Activated CD4-positive, alpha-beta T cell treated with anti-CD3 and anti-CD28 coated beads for 36 hours (primary cell): ENCODE results near the gene RNASE12. TPM values are rescaled to one million over a fixed set of nuclear protein-coding genes. Genes with fewer than 3 reads are reported as not detected.

Experiments
- ATAC-seq: fragments of 200-7000 bp; cut with Tn5 transposase; one replicate; pipeline ENCODE4 v1.10.0; 2021; ENCODE audit warnings: mild to moderate bottlenecking, moderate library complexity
- CTCF ChIA-PET: fragments of 350-600 bp; sonication (Branson Sonifier 250); formaldehyde crosslinking; loops from one replicate; lab custom pipeline; 2021; ENCODE audit warnings: antibody characterized with exemption; lab: Charles Lee
- POLR2A ChIA-PET: fragments of 350-600 bp; sonication (Branson Sonifier 250); formaldehyde crosslinking; loops from one replicate; lab custom pipeline; 2021; ENCODE audit warnings: antibody characterized with exemption, inconsistent platforms; lab: Charles Lee
- DNase-seq: peaks from one replicate; pipeline ENCODE4 v3.0.0-alpha.2; 2020
- H3K27ac Mint-ChIP-seq: one replicate; pipeline ENCODE4 v1.8.0; 2021; ENCODE audit warnings: mixed read lengths
- H3K27me3 Mint-ChIP-seq: one replicate; pipeline ENCODE4 v1.8.0; 2021; ENCODE audit warnings: mixed read lengths
- H3K36me3 Mint-ChIP-seq: one replicate; pipeline ENCODE4 v1.8.0; 2021; ENCODE audit warnings: low read depth, mixed read lengths
- H3K4me1 Mint-ChIP-seq: one replicate; pipeline ENCODE4 v1.8.0; 2021; ENCODE audit warnings: mixed read lengths
- H3K4me3 Mint-ChIP-seq: one replicate; pipeline ENCODE4 v1.8.0; 2021; ENCODE audit warnings: mild to moderate bottlenecking, moderate library complexity, mixed read lengths
- H3K9me3 Mint-ChIP-seq: one replicate; pipeline ENCODE4 v1.8.0; 2021; ENCODE audit warnings: low read depth, mixed read lengths
- intact Hi-C, 2 experiments: fragments of 100-400 bp; cut with DNase I in 1 of 2; cut with micrococcal nuclease in 1 of 2; formaldehyde crosslinking; loops; one replicate each; pipeline versions ENCODE4 v1.14.2 to v1.15.1; 2022 to 2024; cut with DNase I, micrococcal nuclease
- total RNA-seq, 2 experiments: library from RNA; stranded (reverse); gene quantifications; one replicate each; pipeline ENCODE4 v1.2.3, GENCODE V29; 2021

Gene RNASE12
- total RNA-seq, 2 experiments from 2014 or later = not detected

- DNase-seq (no peak), ATAC-seq (no peak)
- Mint-ChIP-seq H3K4me1 (no peaks in the 10 kb centered on the region), H3K9me3 (no peaks in the 10 kb centered on the region), H3K27me3 (no peaks in the 10 kb centered on the region), H3K36me3 (no peaks in the 10 kb centered on the region), H3K27ac (no peak overlapping the region), H3K4me3 (no peak overlapping the region)
- intact Hi-C loops = no loop called here
- CTCF ChIA-PET = no interaction called here
- POLR2A ChIA-PET = no interaction called here
These were observed 34.0 kb downstream of the RNASE12 start for GRCh38 chr14:20557212-20557542.

GRCh38 chr14:20556500-20557211 lies 34.5 kb downstream of the RNASE12 start:
- Mint-ChIP-seq H3K4me3 (no peak overlapping the region), H3K4me1 (no peaks in the 10 kb centered on the region), H3K27ac (no peak overlapping the region), H3K27me3 (no peaks in the 10 kb centered on the region), H3K9me3 (no peaks in the 10 kb centered on the region), H3K36me3 (no peaks in the 10 kb centered on the region)
- intact Hi-C loops = no loop called here
- no peak for DNase-seq
- POLR2A ChIA-PET = no interaction called here
- ATAC-seq = no peak
- CTCF ChIA-PET = interaction anchor here (0.7 kb wide), 1 partner anchor 758 kb away, joined by 3 read pairs; no protein-coding TSS in a partner anchor

GRCh38 chr14:20555845-20556244 lies 35.3 kb downstream of the RNASE12 start:
- no peaks in the 10 kb centered on the region for H3K36me3 Mint-ChIP-seq
- no peaks in the 10 kb centered on the region for H3K9me3 Mint-ChIP-seq
- no peak overlapping the region for H3K27ac Mint-ChIP-seq
- no peaks in the 10 kb centered on the region for H3K4me1 Mint-ChIP-seq
- H3K27me3 Mint-ChIP-seq = no peaks in the 10 kb centered on the region
- no peak overlapping the region for H3K4me3 Mint-ChIP-seq
- DNase-seq (no peak), ATAC-seq (no peak)
- ChIA-PET POLR2A (no interaction called here), CTCF (interaction anchor here (0.9 kb wide), 1 partner anchor 25 kb away, joined by 3 read pairs; no protein-coding TSS in a partner anchor)
- intact Hi-C loops = no loop called here

- Mint-ChIP-seq H3K27me3 (no peaks in the 10 kb centered on the region), H3K4me3 (no peak overlapping the region), H3K9me3 (no peaks in the 10 kb centered on the region), H3K36me3 (no peaks in the 10 kb centered on the region), H3K27ac (no peak overlapping the region), H3K4me1 (no peaks in the 10 kb centered on the region)
- ATAC-seq (no peak), DNase-seq (no peak)
- intact Hi-C loops = no loop called here
- ChIA-PET CTCF (no interaction called here), POLR2A (no interaction called here)
These were observed 38.2 kb downstream of the RNASE12 start for GRCh38 chr14:20553024-20553423.

GRCh38 chr14:20551606-20552005 lies 39.6 kb downstream of the RNASE12 start:
- POLR2A ChIA-PET = no interaction called here
- no peak overlapping the region for H3K27ac Mint-ChIP-seq
- CTCF ChIA-PET = no interaction called here
- no peaks in the 10 kb centered on the region for H3K4me1 Mint-ChIP-seq
- H3K4me3 Mint-ChIP-seq = no peak overlapping the region
- intact Hi-C loops = no loop called here
- ATAC-seq (no peak), DNase-seq (no peak)
- H3K27me3 Mint-ChIP-seq = no peaks in the 10 kb centered on the region
- H3K9me3 Mint-ChIP-seq = no peaks in the 10 kb centered on the region
- H3K36me3 Mint-ChIP-seq = no peaks in the 10 kb centered on the region

- H3K9me3 Mint-ChIP-seq = no peaks in the 10 kb centered on the region
- CTCF ChIA-PET = no interaction called here
- H3K4me1 Mint-ChIP-seq = no peaks in the 10 kb centered on the region
- H3K27me3 Mint-ChIP-seq = no peaks in the 10 kb centered on the region
- intact Hi-C loops = no loop called here
- no peaks in the 10 kb centered on the region for H3K36me3 Mint-ChIP-seq
- POLR2A ChIA-PET = no interaction called here
- ATAC-seq (no peak), DNase-seq (no peak)
- no peak overlapping the region for H3K27ac Mint-ChIP-seq
- H3K4me3 Mint-ChIP-seq = no peak overlapping the region
These were observed 40.2 kb downstream of the RNASE12 start for GRCh38 chr14:20550926-20551325.

- Mint-ChIP-seq H3K27me3 (peaks cover 4% of the 10 kb centered on the region), H3K27ac (no peak overlapping the region), H3K4me1 (no peaks in the 10 kb centered on the region), H3K9me3 (no peaks in the 10 kb centered on the region), H3K36me3 (no peaks in the 10 kb centered on the region), H3K4me3 (no peak overlapping the region)
- no peak for DNase-seq
- ATAC-seq = no peak
- intact Hi-C loops = no loop called here
- POLR2A ChIA-PET = no interaction called here
- CTCF ChIA-PET = interaction anchor here (0.6 to 3.2 kb wide), 5 partner anchors 18 to 540 kb away, joined by 3 to 17 read pairs (median 3); no protein-coding TSS in a partner anchor
These were observed 42.6 kb downstream of the RNASE12 start for GRCh38 chr14:20548414-20549158.

GRCh38 chr14:20546877-20547276 lies 44.3 kb downstream of the RNASE12 start:
- no peak for DNase-seq
- Mint-ChIP-seq H3K9me3 (no peaks in the 10 kb centered on the region), H3K4me3 (no peak overlapping the region), H3K27ac (no peak overlapping the region), H3K27me3 (peaks cover 4% of the 10 kb centered on the region), H3K4me1 (no peaks in the 10 kb centered on the region), H3K36me3 (no peaks in the 10 kb centered on the region)
- ChIA-PET CTCF (interaction anchor here (0.7 to 3.2 kb wide), 3 partner anchors 12 to 29 kb away, joined by 3 to 17 read pairs (median 5); no protein-coding TSS in a partner anchor), POLR2A (no interaction called here)
- ATAC-seq = no peak
- intact Hi-C loops = no loop called here

Other genes with a start within 250 kb of the RNASE12 start
- gene PARP2, start 247.7 kb downstream of the RNASE12 start, total RNA-seq = 10 to 100 TPM; 39.4 to 41.8 TPM
- gene TEP1, start 177.9 kb downstream of the RNASE12 start, total RNA-seq = 10 to 100 TPM; 29.2 to 40.1 TPM
- under 1 TPM; 0.05 to 0.09 TPM for gene KLHL33, start 155.2 kb downstream of the RNASE12 start, total RNA-seq
- 10 to 100 TPM; 46.2 to 47.5 TPM for gene OSGEP, start 136.6 kb downstream of the RNASE12 start, total RNA-seq
- 100 to 1,000 TPM; 216 to 257 TPM for gene APEX1, start 136.2 kb downstream of the RNASE12 start, total RNA-seq
- 10 to 100 TPM; 24.2 to 24.7 TPM for gene PIP4P1, start 129.9 kb downstream of the RNASE12 start, total RNA-seq
- 100 to 1,000 TPM; 160 to 164 TPM for gene PNP, start 122.0 kb downstream of the RNASE12 start, total RNA-seq
- under 1 TPM; 0.16 to 0.56 TPM for gene RNASE10, start 85.8 kb downstream of the RNASE12 start, total RNA-seq
- gene RNASE9, start 30.3 kb downstream of the RNASE12 start, total RNA-seq = not detected
- not detected for gene RNASE11, start 3.4 kb downstream of the RNASE12 start, total RNA-seq
- not detected for gene OR6S1, start 50.3 kb upstream of the RNASE12 start, total RNA-seq
- gene RNASE4, start 93.2 kb upstream of the RNASE12 start, total RNA-seq = under 1 TPM; 0.37 to 0.50 TPM
- 1 to 10 TPM in 1 of 2 experiments, under 1 TPM in 1; 0.83 to 1.8 TPM for gene ANG, start 97.4 kb upstream of the RNASE12 start, total RNA-seq
- gene EDDM3A, start 154.5 kb upstream of the RNASE12 start, total RNA-seq = not detected
- gene EDDM3B, start 177.0 kb upstream of the RNASE12 start, total RNA-seq = not detected
- gene RNASE6, start 189.9 kb upstream of the RNASE12 start, total RNA-seq = under 1 TPM; 0.46 to 0.62 TPM
- gene RNASE1, start 211.5 kb upstream of the RNASE12 start, total RNA-seq = not detected